Mammary epithelial cell (primary cell): ENCODE data around the gene UMPS.

Source experiments
- EZH2 ChIP-seq: IDR thresholded peaks from 2 replicates; pipeline ENCODE4 v1.6.1; 2012; ENCODE audit warnings: low read length, inconsistent platforms, borderline replicate concordance
- TF ChIP-seq, protein P1 (sequence below), 2 donors: IDR thresholded peaks in 1 of 2; conservative IDR thresholded peaks in 1 of 2; 2 replicates each; pipeline ENCODE4 v1.5.1; 2011 to 2012; ENCODE audit warnings: inconsistent platforms in 2 of 2, low read length in 2 of 2, mild to moderate bottlenecking in 2 of 2, control low read depth in 1 of 2, low read depth in 1 of 2; ENCODE audit not compliant: insufficient read depth in 1 of 2; ENCODE audit errors: extremely low read depth in 1 of 2

DNA sequence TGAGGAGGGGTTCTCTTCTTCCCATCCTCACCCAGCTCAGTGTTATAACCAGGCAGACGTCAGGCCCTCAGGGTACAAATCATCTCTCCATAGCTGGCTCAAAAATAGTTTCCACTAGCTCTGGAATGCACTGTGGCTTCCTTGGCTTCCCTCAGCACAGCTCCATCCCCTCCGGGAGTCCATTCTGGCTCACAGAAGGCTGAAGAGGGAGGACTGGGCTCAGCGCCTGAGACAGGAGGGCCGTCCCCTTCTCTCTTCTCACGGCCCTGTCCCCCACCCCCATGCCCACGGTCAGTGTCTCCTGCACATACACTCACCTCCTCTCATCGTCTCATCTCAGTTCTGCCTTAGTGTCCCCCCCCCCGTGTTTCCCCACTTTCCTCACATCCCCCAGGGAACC is 50.1 kb downstream of the UMPS start:
- no peak for TF ChIP-seq EZH2
- TF ChIP-seq, protein P1, sequence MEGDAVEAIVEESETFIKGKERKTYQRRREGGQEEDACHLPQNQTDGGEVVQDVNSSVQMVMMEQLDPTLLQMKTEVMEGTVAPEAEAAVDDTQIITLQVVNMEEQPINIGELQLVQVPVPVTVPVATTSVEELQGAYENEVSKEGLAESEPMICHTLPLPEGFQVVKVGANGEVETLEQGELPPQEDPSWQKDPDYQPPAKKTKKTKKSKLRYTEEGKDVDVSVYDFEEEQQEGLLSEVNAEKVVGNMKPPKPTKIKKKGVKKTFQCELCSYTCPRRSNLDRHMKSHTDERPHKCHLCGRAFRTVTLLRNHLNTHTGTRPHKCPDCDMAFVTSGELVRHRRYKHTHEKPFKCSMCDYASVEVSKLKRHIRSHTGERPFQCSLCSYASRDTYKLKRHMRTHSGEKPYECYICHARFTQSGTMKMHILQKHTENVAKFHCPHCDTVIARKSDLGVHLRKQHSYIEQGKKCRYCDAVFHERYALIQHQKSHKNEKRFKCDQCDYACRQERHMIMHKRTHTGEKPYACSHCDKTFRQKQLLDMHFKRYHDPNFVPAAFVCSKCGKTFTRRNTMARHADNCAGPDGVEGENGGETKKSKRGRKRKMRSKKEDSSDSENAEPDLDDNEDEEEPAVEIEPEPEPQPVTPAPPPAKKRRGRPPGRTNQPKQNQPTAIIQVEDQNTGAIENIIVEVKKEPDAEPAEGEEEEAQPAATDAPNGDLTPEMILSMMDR (conservative IDR thresholded peaks at IDR 0.05 in 1 of 2, IDR thresholded peaks at IDR 0.05 in 1 of 2; ENCODE audit: extremely low read depth in 1 of 2, insufficient read depth in 1 of 2, low read depth in 1 of 2, low read length in 2 of 2), result no peak
